ENCODE measurements around the gene CYS1. TPM values are rescaled to one million over a fixed set of nuclear protein-coding genes. Genes with fewer than 3 reads are reported as not detected.
A peak's percentile ranks its signal among the peaks of the same experiment; 100 is the strongest.

The CYS1 gene
- total RNA-seq, 1 experiment from 2014 or later, result 0.29 TPM

DNA sequence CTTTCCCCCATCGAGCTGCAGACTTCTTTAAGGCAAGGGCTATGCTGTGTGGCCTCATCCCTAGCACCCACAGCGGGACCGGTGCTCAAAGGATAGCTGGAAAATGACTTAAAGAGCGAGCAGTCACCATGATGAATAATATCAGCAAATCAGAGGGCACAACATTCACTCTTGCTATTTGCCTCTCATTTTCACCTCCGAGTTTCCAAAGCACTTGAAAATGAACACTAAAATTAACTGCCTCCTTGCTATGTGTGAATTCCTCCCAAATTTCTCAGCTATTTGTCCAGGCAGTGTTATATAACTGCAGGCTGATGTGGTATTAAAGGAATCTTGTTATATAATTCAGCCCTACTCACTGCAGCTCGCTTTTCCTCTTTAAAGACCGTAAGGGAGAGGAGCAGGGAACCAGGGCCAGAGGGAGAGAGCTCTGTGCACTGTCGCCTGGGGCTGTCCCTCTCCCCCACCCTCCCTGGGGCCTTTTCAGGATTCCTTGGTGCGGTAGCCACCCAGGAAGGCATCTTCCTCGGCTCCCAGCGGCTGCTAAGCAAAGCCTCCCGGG lies 1.4 kb downstream of the CYS1 start:
- in situ Hi-C loops (cut with HindIII; ENCODE audit: low pct_unique_long_range_greater_than_20kb, low sequenced_read_pairs), result no loop called here
- no peak for DNase-seq (ENCODE audit: low read depth, low spot score)

DNA sequence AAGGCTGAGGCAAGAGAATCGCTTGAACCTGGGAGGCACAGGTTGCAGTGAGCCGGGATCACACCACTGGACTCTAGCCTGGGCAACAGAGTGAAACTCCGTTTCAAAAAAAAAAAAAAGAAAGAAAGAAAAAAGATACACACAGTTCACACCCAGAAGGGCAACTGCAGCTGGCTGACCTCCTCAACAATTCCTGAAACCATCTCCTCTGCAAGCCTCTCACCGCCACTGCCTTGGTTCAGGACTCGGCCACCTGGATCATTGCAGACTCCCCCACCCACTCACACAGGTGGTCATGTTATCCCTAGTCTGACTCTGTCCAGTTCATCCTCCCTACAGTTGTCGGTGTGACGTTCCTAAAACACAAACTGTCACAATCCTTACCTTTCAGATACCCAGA lies 2.2 kb downstream of the CYS1 start:
- DNase-seq (ENCODE audit: low read depth, low spot score), result no peak
- in situ Hi-C loops (cut with HindIII; ENCODE audit: low pct_unique_long_range_greater_than_20kb, low sequenced_read_pairs), result no loop called here

GRCh38 chr2:10076988-10077527 lies 3.2 kb downstream of the CYS1 start:
- no peak for DNase-seq (ENCODE audit: low read depth, low spot score)
- in situ Hi-C loops (cut with HindIII; ENCODE audit: low pct_unique_long_range_greater_than_20kb, low sequenced_read_pairs), result no loop called here

DNA sequence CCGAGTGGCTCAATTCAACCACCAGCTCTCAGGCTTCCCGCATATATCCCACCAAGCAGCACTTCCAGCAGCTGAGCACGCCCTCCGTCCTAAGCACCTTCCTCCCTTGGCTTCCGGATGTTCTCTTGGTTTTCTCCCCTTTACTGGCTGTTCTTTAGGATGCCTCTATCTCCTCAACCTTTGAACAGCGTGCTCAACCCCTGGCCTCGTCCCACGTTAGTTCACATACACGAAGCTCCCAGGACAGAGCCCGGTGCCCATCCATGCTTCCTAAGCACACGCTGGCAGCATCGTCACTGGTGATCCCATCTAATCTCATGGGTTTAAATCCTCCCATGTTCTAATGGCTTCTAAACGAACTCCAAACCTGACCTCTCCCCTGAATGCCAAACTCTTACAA lies 3.7 kb downstream of the CYS1 start:
- DNase-seq (ENCODE audit: low read depth, low spot score), result no peak
- in situ Hi-C loops (cut with HindIII; ENCODE audit: low pct_unique_long_range_greater_than_20kb, low sequenced_read_pairs), result no loop called here

- no peak for DNase-seq (ENCODE audit: low read depth, low spot score)
- in situ Hi-C loops (cut with HindIII; ENCODE audit: low pct_unique_long_range_greater_than_20kb, low sequenced_read_pairs), result no loop called here
These were observed 4.5 kb downstream of the CYS1 start for GRCh38 chr2:10075571-10076209.

- in situ Hi-C loops (cut with HindIII; ENCODE audit: low pct_unique_long_range_greater_than_20kb, low sequenced_read_pairs), result no loop called here
These were observed 5.1 kb downstream of the CYS1 start for GRCh38 chr2:10075101-10075500.

DNA sequence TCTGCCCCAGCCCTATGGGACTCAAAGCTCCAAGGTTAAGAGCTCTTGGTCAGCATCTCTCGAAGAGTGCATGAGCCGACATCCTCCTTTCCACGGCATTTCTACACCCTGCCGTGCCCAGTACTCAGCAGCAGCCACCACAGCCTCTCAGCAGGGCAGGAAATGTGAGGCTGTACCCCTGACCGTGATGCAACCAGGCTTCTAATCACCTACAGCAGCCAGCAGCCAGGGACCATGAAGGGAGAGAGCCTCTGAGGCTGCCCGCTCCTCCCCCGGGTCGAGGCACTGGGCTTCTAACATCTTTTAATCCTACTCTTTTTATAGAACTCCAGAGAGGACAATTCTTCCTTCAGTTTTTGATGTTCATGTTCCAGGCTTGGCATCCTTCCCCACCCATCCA lies 6.5 kb downstream of the CYS1 start:
- in situ Hi-C loops (cut with HindIII; ENCODE audit: low pct_unique_long_range_greater_than_20kb, low sequenced_read_pairs), result no loop called here
- DNase-seq (ENCODE audit: low read depth, low spot score), result no peak

More at GRCh38 chr2:10075101-10075500, 5.1 kb downstream of the CYS1 start:
- no peak for DNase-seq (ENCODE audit: low read depth, low spot score)

DNA sequence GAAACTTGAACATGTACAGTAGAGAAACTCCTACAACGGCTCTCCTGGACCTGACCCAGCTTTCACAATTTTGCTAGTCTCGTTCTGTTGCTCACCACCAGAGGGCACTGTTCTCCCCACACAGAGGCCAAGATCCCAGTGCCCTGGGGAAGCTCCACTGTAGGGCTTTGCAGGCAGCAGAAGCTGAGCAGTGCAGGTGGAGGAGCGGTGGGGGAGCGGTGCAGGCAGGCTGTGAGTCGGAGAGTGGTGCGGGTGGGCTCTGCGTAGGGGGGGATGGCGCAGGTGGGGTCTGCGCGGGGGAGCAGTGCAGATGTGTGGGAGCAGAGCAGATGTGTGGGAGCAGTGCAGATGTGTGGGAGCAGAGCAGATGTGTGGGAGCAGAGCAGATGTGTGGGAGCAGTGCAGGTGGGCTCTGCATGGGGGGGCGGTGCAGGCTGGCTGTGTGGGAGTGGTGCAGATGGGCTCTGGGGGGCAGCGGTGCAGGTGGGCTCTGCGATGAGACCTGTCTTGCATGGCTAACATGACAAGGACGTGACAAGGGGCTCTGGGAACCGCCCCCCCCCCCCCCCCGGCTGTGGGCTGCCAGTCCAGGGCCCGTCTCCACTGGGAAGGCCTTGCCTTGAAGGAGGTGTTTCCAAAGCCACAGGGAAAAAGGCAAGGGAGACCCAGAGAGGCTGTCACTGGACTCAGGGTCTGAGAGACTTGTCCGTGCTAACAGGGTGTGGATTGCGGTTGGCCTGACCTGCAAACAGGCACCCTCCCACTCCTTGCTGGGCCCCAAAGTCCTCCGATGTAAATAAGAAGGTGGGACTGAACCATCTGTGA lies 7.3 kb downstream of the CYS1 start:
- in situ Hi-C loops (cut with HindIII; ENCODE audit: low pct_unique_long_range_greater_than_20kb, low sequenced_read_pairs), result no loop called here
- peak; percentile 93 for DNase-seq (ENCODE audit: low read depth, low spot score)

GRCh38 chr2:10071595-10071994 lies 8.6 kb downstream of the CYS1 start:
- in situ Hi-C loops (cut with HindIII; ENCODE audit: low pct_unique_long_range_greater_than_20kb, low sequenced_read_pairs), result no loop called here
- no peak for DNase-seq (ENCODE audit: low read depth, low spot score)

DNA sequence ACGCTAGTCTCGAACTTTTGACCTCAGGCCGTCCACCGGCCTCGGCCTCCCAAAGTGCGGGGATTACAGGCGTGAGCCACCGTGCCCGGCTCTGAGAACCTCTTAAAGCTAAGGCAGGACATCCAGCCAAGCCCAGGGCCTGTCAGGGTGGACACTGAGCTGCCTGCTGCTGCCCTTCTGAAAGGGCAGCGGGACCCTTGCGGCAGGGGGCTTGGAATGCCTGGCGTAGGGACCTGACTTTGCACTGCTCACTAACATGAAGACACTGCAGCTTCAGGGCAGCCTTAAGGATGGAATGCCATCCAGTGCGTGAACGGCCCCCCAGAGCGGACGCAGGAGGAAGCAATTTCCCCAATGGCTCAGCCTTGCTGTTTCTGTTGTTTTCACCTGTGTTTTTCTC lies 9.0 kb downstream of the CYS1 start:
- in situ Hi-C loops (cut with HindIII; ENCODE audit: low pct_unique_long_range_greater_than_20kb, low sequenced_read_pairs), result no loop called here
- DNase-seq (ENCODE audit: low read depth, low spot score), result no peak

DNA sequence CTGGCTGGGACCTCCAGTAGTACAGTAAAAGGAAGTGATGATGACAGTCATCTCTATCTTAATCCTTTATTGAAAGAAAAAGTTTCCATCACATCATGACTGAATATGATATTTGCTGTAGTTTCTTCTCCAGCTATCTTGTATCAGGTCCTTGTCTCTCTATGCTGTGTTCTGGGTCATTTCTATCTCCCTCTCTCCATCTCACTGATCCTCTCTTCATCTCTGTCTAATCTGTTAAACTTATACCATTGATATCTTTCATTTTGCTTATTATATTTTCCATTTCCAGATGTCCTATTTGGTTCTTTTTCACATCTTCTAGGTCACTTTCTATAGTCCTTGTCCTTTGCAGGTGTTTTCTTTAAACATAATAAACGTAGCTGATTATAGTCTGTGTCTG lies 12.3 kb downstream of the CYS1 start:
- DNase-seq (ENCODE audit: low read depth, low spot score), result no peak
- in situ Hi-C loops (cut with HindIII; ENCODE audit: low pct_unique_long_range_greater_than_20kb, low sequenced_read_pairs), result no loop called here

GRCh38 chr2:10067330-10067729 lies 12.9 kb downstream of the CYS1 start:
- no peak for DNase-seq (ENCODE audit: low read depth, low spot score)
- in situ Hi-C loops (cut with HindIII; ENCODE audit: low pct_unique_long_range_greater_than_20kb, low sequenced_read_pairs), result no loop called here

DNA sequence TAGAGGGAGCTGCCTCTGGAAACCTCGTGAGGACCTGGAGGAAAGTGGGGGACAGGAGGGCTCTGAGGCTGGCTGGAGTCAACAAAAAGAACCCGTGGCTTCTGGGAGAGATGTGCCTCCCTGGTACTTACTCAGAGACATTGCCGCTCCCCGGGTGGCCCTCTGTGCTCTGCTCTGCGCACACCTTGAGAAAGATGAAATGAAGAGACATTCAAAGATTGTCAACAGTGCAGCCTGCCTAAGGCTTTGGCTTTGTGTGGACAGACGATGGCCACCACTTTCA lies 14.5 kb downstream of the CYS1 start:
- DNase-seq (ENCODE audit: low read depth, low spot score), result no peak
- in situ Hi-C loops (cut with HindIII; ENCODE audit: low pct_unique_long_range_greater_than_20kb, low sequenced_read_pairs), result no loop called here

- no peak for DNase-seq (ENCODE audit: low read depth, low spot score)
- in situ Hi-C loops (cut with HindIII; ENCODE audit: low pct_unique_long_range_greater_than_20kb, low sequenced_read_pairs), result no loop called here
These were observed 15.1 kb downstream of the CYS1 start for GRCh38 chr2:10064932-10065772.

GRCh38 chr2:10063566-10063965 lies 16.6 kb downstream of the CYS1 start:
- in situ Hi-C loops (cut with HindIII; ENCODE audit: low pct_unique_long_range_greater_than_20kb, low sequenced_read_pairs), result no loop called here
- DNase-seq (ENCODE audit: low read depth, low spot score), result no peak

- in situ Hi-C loops (cut with HindIII; ENCODE audit: low pct_unique_long_range_greater_than_20kb, low sequenced_read_pairs), result no loop called here
- no peak for DNase-seq (ENCODE audit: low read depth, low spot score)
These were observed 17.3 kb downstream of the CYS1 start for GRCh38 chr2:10062931-10063365.

- DNase-seq (ENCODE audit: low read depth, low spot score), result no peak
- in situ Hi-C loops (cut with HindIII; ENCODE audit: low pct_unique_long_range_greater_than_20kb, low sequenced_read_pairs), result no loop called here
These were observed 18.8 kb downstream of the CYS1 start for GRCh38 chr2:10061221-10061925.

Measured in SK-MEL-5 (cell line).